Activated T-helper 1 cell treated with anti-CD3 and anti-CD28 coated beads, Interleukin-2, amount 50 U/mL, for 16 hours (primary cell): ENCODE data around the gene MED10.

Source experiments
- DNase-seq, 2 donors: peaks; one replicate each; pipeline ENCODE4 v3.0.0-alpha.2; 2020; ENCODE audit warnings: low read depth in 1 of 2, low spot score in 1 of 2

The MED10 gene

GRCh38 chr5:6353602-6354302, 24.6 kb downstream of the MED10 start:
- DNase-seq, result no peak

GRCh38 chr5:6350277-6351090, 27.9 kb downstream of the MED10 start:
- no peak for DNase-seq

GRCh38 chr5:6349387-6349786, 29.0 kb downstream of the MED10 start:
- no peak for DNase-seq

GRCh38 chr5:6348476-6349000, 29.8 kb downstream of the MED10 start:
- no peak for DNase-seq

- no peak for DNase-seq
These were observed 30.7 kb downstream of the MED10 start for GRCh38 chr5:6347673-6348072.

- DNase-seq, result no peak
These were observed 31.2 kb downstream of the MED10 start for GRCh38 chr5:6347165-6347564.

- no peak for DNase-seq
These were observed 33.8 kb downstream of the MED10 start for GRCh38 chr5:6344593-6344989.

- no peak for DNase-seq
These were observed 34.3 kb downstream of the MED10 start for GRCh38 chr5:6343951-6344592.

- DNase-seq, result no peak
These were observed 35.5 kb downstream of the MED10 start for GRCh38 chr5:6342689-6343315.

GRCh38 chr5:6340100-6340499, 38.2 kb downstream of the MED10 start:
- DNase-seq, result no peak

- no peak for DNase-seq
These were observed 39.5 kb downstream of the MED10 start for GRCh38 chr5:6338871-6339270.

GRCh38 chr5:6338135-6338534, 40.2 kb downstream of the MED10 start:
- no peak for DNase-seq

GRCh38 chr5:6333182-6333905, 45.0 kb downstream of the MED10 start:
- DNase-seq, result no peak

- no peak for DNase-seq
These were observed 50.2 kb downstream of the MED10 start for GRCh38 chr5:6328173-6328572.

GRCh38 chr5:6326776-6327175, 51.6 kb downstream of the MED10 start:
- DNase-seq, result no peak

GRCh38 chr5:6322163-6322713, 56.1 kb downstream of the MED10 start:
- no peak for DNase-seq
